Transverse colon (tissue), 4 donors: ENCODE results near the gene KCNJ9. TPM values are rescaled to one million over a fixed set of nuclear protein-coding genes. Genes with fewer than 3 reads are reported as not detected.

ENCODE experiments used
- DNase-seq: peaks from one replicate; pipeline ENCODE4 v3.0.0-alpha.2; 2019
- H3K27ac ChIP-seq, 4 donors: fragments of 200-600 bp; sonication (generic); 2 replicates each; pipeline ENCODE4 v1.5.1; 2016 to 2018; ENCODE audit warnings: inconsistent platforms in 4 of 4
- H3K27me3 ChIP-seq: fragments of 200-600 bp; sonication (generic); 2 replicates; pipeline ENCODE4 v1.5.1; 2017; ENCODE audit warnings: inconsistent platforms
- H3K36me3 ChIP-seq, 4 donors: fragments of 200-600 bp; sonication (generic); 2 replicates each; pipeline ENCODE4 v1.5.1; 2017 to 2019; ENCODE audit warnings: inconsistent platforms in 4 of 4
- H3K4me1 ChIP-seq, 4 donors: fragments of 200-600 bp; sonication (generic); 2 replicates each; pipeline ENCODE4 v1.5.1; 2017 to 2020; ENCODE audit warnings: inconsistent platforms in 4 of 4
- H3K4me3 ChIP-seq, 4 donors: fragments of 200-600 bp; sonication (generic); 1 replicate in 1 of 4; 2 replicates in 3 of 4; pipeline versions ENCODE4 v1.5.1 to v1.6.1; 2017 to 2019; ENCODE audit warnings: inconsistent platforms in 4 of 4
- H3K9me3 ChIP-seq, 2 donors: fragments of 200-600 bp; sonication (generic); 2 replicates each; pipeline ENCODE4 v1.5.1; 2017 to 2019; ENCODE audit warnings: inconsistent platforms in 2 of 2
- CTCF ChIP-seq, 5 experiments: fragments of 200-600 bp in 3 of 5; fragments of 450-650 bp in 2 of 5; sonication (generic) in 3 of 5; IDR thresholded peaks; 1 replicate in 2 of 5; 2 replicates in 3 of 5; pipeline ENCODE4 v1.5.1; 2016 to 2017; ENCODE audit warnings: antibody characterized with exemption in 5 of 5, inconsistent platforms in 3 of 5, mild to moderate bottlenecking in 2 of 5, moderate library complexity in 1 of 5
- EP300 ChIP-seq: sonication (generic); formaldehyde crosslinking; IDR thresholded peaks from one replicate; pipeline ENCODE4 v1.6.1; 2017; ENCODE audit warnings: antibody characterized with exemption, low read depth
- POLR2A ChIP-seq: fragments of 450-650 bp; IDR thresholded peaks from one replicate; pipeline ENCODE4 v1.6.1; 2016; ENCODE audit warnings: antibody characterized with exemption, mild to moderate bottlenecking, moderate library complexity
- POLR2AphosphoS5 ChIP-seq, 3 donors: sonication (generic); formaldehyde crosslinking; IDR thresholded peaks; one replicate each; pipeline ENCODE4 v1.6.1; 2016; ENCODE audit warnings: antibody characterized with exemption in 3 of 3
- WGBS, 2 donors: methylation state at CpG; one replicate each; pipeline ENCODE4 v1.1.5; 2018; ENCODE audit warnings: low coverage in 1 of 2; 5-methylcytosine and 5-hydroxymethylcytosine counted together
- in situ Hi-C, 4 donors: fragments of 200-750 bp; cut with MboI; loops; one replicate each; pipeline versions ENCODE4 v1.15.0 to v1.15.1; 2017; ENCODE audit warnings: low sequenced_read_pairs in 3 of 4, low pct_ligation_motif_present in 1 of 4, low pct_unique_long_range_greater_than_20kb in 1 of 4
- intact Hi-C: fragments of 100-400 bp; cut with DNase I; formaldehyde crosslinking; loops from one replicate; pipeline ENCODE4 v1.15.1; 2023; ENCODE audit warnings: low total_unique reads
- total RNA-seq, 4 donors: library from RNA; depleted of rRNA; stranded (reverse); fragments of >200 nt; gene quantifications; one replicate each; pipeline ENCODE4 v1.1.0, GENCODE V29; 2016

The KCNJ9 gene
- total RNA-seq, 4 donors from 2014 or later = 0.27 TPM; not detected in 3

- no peak overlapping the region for H3K4me3 ChIP-seq
- no peak for TF ChIP-seq CTCF (IDR thresholded peaks at IDR 0.05)
- no peak for TF ChIP-seq POLR2A
- TF ChIP-seq EP300 = no peak
- no peak for TF ChIP-seq POLR2AphosphoS5 (IDR thresholded peaks at IDR 0.05)
- H3K9me3 ChIP-seq = no peaks in the 10 kb centered on the region
- H3K27ac ChIP-seq = peak overlapping the region in 1 of 4 donors; percentile 12
- no peaks in the 10 kb centered on the region for H3K36me3 ChIP-seq
- in situ Hi-C loops (no loop called here), intact Hi-C loops (no loop called here)
- DNase-seq = no peak
- H3K27me3 ChIP-seq = no peaks in the 10 kb centered on the region
- 89% methylated on average over 18 of the region's 18 CpGs; no CpG with 5 or more reads in 1 of the 2 donors for WGBS, 2 donors
- peaks cover 0 to 13% (median 4%) of the 10 kb centered on the region in 4 donors for H3K4me1 ChIP-seq
Observed at GRCh38 chr1:160128636-160129035, 47.3 kb downstream of the KCNJ9 start.

- Histone ChIP-seq H3K4me1 (peaks cover 0 to 13% (median 4%) of the 10 kb centered on the region in 4 donors), H3K27me3 (no peaks in the 10 kb centered on the region), H3K36me3 (no peaks in the 10 kb centered on the region), H3K27ac (no peak overlapping the region), H3K9me3 (no peaks in the 10 kb centered on the region), H3K4me3 (no peak overlapping the region)
- intact Hi-C loops (no loop called here), in situ Hi-C loops (no loop called here)
- 93% methylated on average over 5 of the region's 5 CpGs; no CpG with 5 or more reads in 1 of the 2 donors for WGBS, 2 donors
- no peak for DNase-seq
- TF ChIP-seq POLR2A (no peak), EP300 (no peak), CTCF (IDR thresholded peaks at IDR 0.05) (no peak), POLR2AphosphoS5 (IDR thresholded peaks at IDR 0.05) (no peak)
Observed at GRCh38 chr1:160129046-160129445, 47.7 kb downstream of the KCNJ9 start.

- Histone ChIP-seq H3K27ac (no peak overlapping the region), H3K9me3 (no peaks in the 10 kb centered on the region), H3K4me1 (peaks cover 0 to 9% (median 4%) of the 10 kb centered on the region in 4 donors), H3K4me3 (no peak overlapping the region), H3K36me3 (no peaks in the 10 kb centered on the region), H3K27me3 (no peaks in the 10 kb centered on the region)
- DNase-seq = no peak
- TF ChIP-seq EP300 = no peak
- no peak for TF ChIP-seq CTCF (IDR thresholded peaks at IDR 0.05)
- no peak for TF ChIP-seq POLR2AphosphoS5 (IDR thresholded peaks at IDR 0.05)
- TF ChIP-seq POLR2A = no peak
- 81% methylated on average over 3 of the region's 3 CpGs; no CpG with 5 or more reads in 1 of the 2 donors for WGBS, 2 donors
- in situ Hi-C loops = no loop called here
- intact Hi-C loops = no loop called here
Observed at GRCh38 chr1:160129558-160129957, 48.2 kb downstream of the KCNJ9 start.

- intact Hi-C loops = no loop called here
- DNase-seq = no peak
- no peaks in the 10 kb centered on the region for H3K27me3 ChIP-seq
- TF ChIP-seq CTCF (IDR thresholded peaks at IDR 0.05) = no peak
- no peak for TF ChIP-seq EP300
- TF ChIP-seq POLR2A = no peak
- no peak for TF ChIP-seq POLR2AphosphoS5 (IDR thresholded peaks at IDR 0.05)
- H3K27ac ChIP-seq = no peak overlapping the region
- in situ Hi-C loops = no loop called here
- H3K36me3 ChIP-seq = no peaks in the 10 kb centered on the region
- 84% methylated on average over 11 of the region's 11 CpGs; no CpG with 5 or more reads in 1 of the 2 donors for WGBS, 2 donors
- H3K4me1 ChIP-seq = peaks cover 0 to 8% (median 3%) of the 10 kb centered on the region in 4 donors
- H3K9me3 ChIP-seq = no peaks in the 10 kb centered on the region
- H3K4me3 ChIP-seq = no peak overlapping the region
Observed at GRCh38 chr1:160129966-160130365, 48.6 kb downstream of the KCNJ9 start.
